HTERT RPE-1 (cell line): ENCODE results near the gene BRSK1.

Experiments used
- in situ Hi-C: fragments of 300-500 bp; cut with MboI; formaldehyde crosslinking; loops from 4 replicates; pipeline ENCODE4 v1.14.3; 2020; ENCODE audit warnings: low sequenced_read_pairs

The BRSK1 gene

GRCh38 chr19:55303477-55303876 is 19.7 kb downstream of the BRSK1 start:
- in situ Hi-C loops = no loop called here

GRCh38 chr19:55304279-55304978 is 20.6 kb downstream of the BRSK1 start:
- in situ Hi-C loops = no loop called here

- in situ Hi-C loops = no loop called here
Measured at GRCh38 chr19:55304980-55305379, 21.2 kb downstream of the BRSK1 start.

- in situ Hi-C loops = no loop called here
Measured at GRCh38 chr19:55305491-55305890, 21.7 kb downstream of the BRSK1 start.

- in situ Hi-C loops = no loop called here
Measured at GRCh38 chr19:55305983-55306562, 22.3 kb downstream of the BRSK1 start.

GRCh38 chr19:55306712-55307111 is 22.9 kb downstream of the BRSK1 start:
- in situ Hi-C loops = no loop called here

GRCh38 chr19:55308281-55308680 is 24.5 kb downstream of the BRSK1 start:
- in situ Hi-C loops = no loop called here

GRCh38 chr19:55309448-55309847 is 25.7 kb downstream of the BRSK1 start:
- in situ Hi-C loops = no loop called here

- in situ Hi-C loops = no loop called here
Measured at GRCh38 chr19:55310498-55310897, 26.7 kb downstream of the BRSK1 start.

- in situ Hi-C loops = no loop called here
Measured at GRCh38 chr19:55311397-55311796, 27.6 kb downstream of the BRSK1 start.

- in situ Hi-C loops = no loop called here
Measured at GRCh38 chr19:55311797-55312196, 28.0 kb downstream of the BRSK1 start.

- in situ Hi-C loops = no loop called here
Measured at GRCh38 chr19:55312621-55313512, 29.1 kb downstream of the BRSK1 start.

- in situ Hi-C loops = no loop called here
Measured at GRCh38 chr19:55314396-55314795, 30.6 kb downstream of the BRSK1 start.

- in situ Hi-C loops = no loop called here
Measured at GRCh38 chr19:55315956-55316525, 32.2 kb downstream of the BRSK1 start.

GRCh38 chr19:55316646-55317045 is 32.8 kb downstream of the BRSK1 start:
- in situ Hi-C loops = no loop called here

- in situ Hi-C loops = no loop called here
Measured at GRCh38 chr19:55319785-55320184, 36.0 kb downstream of the BRSK1 start.

GRCh38 chr19:55320844-55321419 is 37.1 kb downstream of the BRSK1 start:
- in situ Hi-C loops = no loop called here

- in situ Hi-C loops = no loop called here
Measured at GRCh38 chr19:55321466-55322137, 37.8 kb downstream of the BRSK1 start.

GRCh38 chr19:55322204-55322885 is 38.5 kb downstream of the BRSK1 start:
- in situ Hi-C loops = no loop called here

GRCh38 chr19:55324662-55325061 is 40.9 kb downstream of the BRSK1 start:
- in situ Hi-C loops = no loop called here
